CD4-positive, alpha-beta memory T cell (primary cell): ENCODE data around the gene MXRA8. TPM values are rescaled to one million over a fixed set of nuclear protein-coding genes. Genes with fewer than 3 reads are reported as not detected.
A peak's percentile ranks its signal among the peaks of the same experiment; 100 is the strongest.

ENCODE experiments used
- CTCF ChIA-PET: fragments of 350-600 bp; sonication (Branson Sonifier 250); formaldehyde crosslinking; loops from one replicate; lab custom pipeline; 2021; ENCODE audit warnings: inconsistent platforms; ENCODE audit not compliant: partially characterized antibody; lab: Charles Lee
- POLR2A ChIA-PET: fragments of 350-600 bp; sonication (Branson Sonifier 250); formaldehyde crosslinking; loops from one replicate; lab custom pipeline; 2021; ENCODE audit not compliant: partially characterized antibody; lab: Charles Lee
- DNase-seq, 5 donors: peaks; one replicate each; pipeline versions ENCODE4 v3.0.0 to v3.0.0-alpha.2; 2020 to 2022; ENCODE audit warnings: mixed read lengths in 1 of 5
- H3K27ac ChIP-seq: one replicate; pipeline ENCODE4 v1.7.0; 2013; ENCODE audit warnings: low read depth, low read length
- H3K27me3 ChIP-seq: 2 replicates; pipeline ENCODE4 v1.7.0; 2013; ENCODE audit warnings: mild to moderate bottlenecking, low read length, moderate library complexity; ENCODE audit not compliant: insufficient read depth
- H3K36me3 ChIP-seq: 2 replicates; pipeline ENCODE4 v1.7.0; 2013; ENCODE audit warnings: mild to moderate bottlenecking, low read length, moderate library complexity; ENCODE audit not compliant: insufficient read depth
- H3K4me1 ChIP-seq: 2 replicates; pipeline ENCODE4 v1.7.0; 2013; ENCODE audit warnings: mild to moderate bottlenecking, low read length, moderate library complexity; ENCODE audit not compliant: insufficient read depth
- H3K4me3 ChIP-seq, 2 donors: one replicate each; pipeline ENCODE4 v1.7.0; 2013; ENCODE audit warnings: low read length in 2 of 2, mild to moderate bottlenecking in 1 of 2
- H3K9me3 ChIP-seq, 2 donors: one replicate each; pipeline ENCODE4 v1.7.0; 2013; ENCODE audit warnings: low read length in 2 of 2, control low read depth in 1 of 2; ENCODE audit not compliant: control insufficient read depth in 1 of 2
- H3K27ac Mint-ChIP-seq, 7 donors: one replicate each; pipeline ENCODE4 v1.8.0; 2020 to 2021; ENCODE audit warnings: mixed read lengths in 7 of 7, mild to moderate bottlenecking in 6 of 7, inconsistent platforms in 3 of 7, moderate library complexity in 3 of 7
- H3K27me3 Mint-ChIP-seq, 2 donors: one replicate each; pipeline ENCODE4 v1.8.0; 2020 to 2021; ENCODE audit warnings: mixed read lengths in 2 of 2
- H3K36me3 Mint-ChIP-seq, 2 donors: one replicate each; pipeline ENCODE4 v1.8.0; 2020 to 2021; ENCODE audit warnings: mixed read lengths in 2 of 2, inconsistent platforms in 1 of 2, mild to moderate bottlenecking in 1 of 2
- H3K4me1 Mint-ChIP-seq, 4 donors: one replicate each; pipeline ENCODE4 v1.8.0; 2020 to 2021; ENCODE audit warnings: mixed read lengths in 4 of 4, mild to moderate bottlenecking in 1 of 4
- H3K4me3 Mint-ChIP-seq, 8 donors: one replicate each; pipeline ENCODE4 v1.8.0; 2020 to 2021; ENCODE audit warnings: mixed read lengths in 8 of 8, mild to moderate bottlenecking in 7 of 8, moderate library complexity in 6 of 8, inconsistent platforms in 3 of 8
- H3K9me3 Mint-ChIP-seq, 8 donors: one replicate each; pipeline ENCODE4 v1.8.0; 2020 to 2021; ENCODE audit warnings: mixed read lengths in 8 of 8, mild to moderate bottlenecking in 5 of 8, inconsistent platforms in 3 of 8, moderate library complexity in 1 of 8
- intact Hi-C: fragments of 100-400 bp; cut with micrococcal nuclease; formaldehyde crosslinking; loops from one replicate; pipeline ENCODE4 v1.15.1; 2023
- polyA plus RNA-seq, 2 donors: library from polyadenylated mRNA; unstranded; fragments of 300-500 nt; fragmentation: Illumina TruSeq; gene quantifications; one replicate each; pipeline ENCODE4 v1.2.3, GENCODE V29; 2021
- total RNA-seq, 2 experiments: library from RNA; stranded (reverse); gene quantifications; one replicate each; pipeline ENCODE4 v1.2.3, GENCODE V29; 2021

Gene MXRA8, protein sequence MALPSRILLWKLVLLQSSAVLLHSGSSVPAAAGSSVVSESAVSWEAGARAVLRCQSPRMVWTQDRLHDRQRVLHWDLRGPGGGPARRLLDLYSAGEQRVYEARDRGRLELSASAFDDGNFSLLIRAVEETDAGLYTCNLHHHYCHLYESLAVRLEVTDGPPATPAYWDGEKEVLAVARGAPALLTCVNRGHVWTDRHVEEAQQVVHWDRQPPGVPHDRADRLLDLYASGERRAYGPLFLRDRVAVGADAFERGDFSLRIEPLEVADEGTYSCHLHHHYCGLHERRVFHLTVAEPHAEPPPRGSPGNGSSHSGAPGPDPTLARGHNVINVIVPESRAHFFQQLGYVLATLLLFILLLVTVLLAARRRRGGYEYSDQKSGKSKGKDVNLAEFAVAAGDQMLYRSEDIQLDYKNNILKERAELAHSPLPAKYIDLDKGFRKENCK
- total RNA-seq = under 1 TPM in 1 of 2 experiments, not detected in 1; 0.35 TPM
- under 1 TPM in 1 of 2 donors, not detected in 1; 0.57 TPM for polyA plus RNA-seq

DNA sequence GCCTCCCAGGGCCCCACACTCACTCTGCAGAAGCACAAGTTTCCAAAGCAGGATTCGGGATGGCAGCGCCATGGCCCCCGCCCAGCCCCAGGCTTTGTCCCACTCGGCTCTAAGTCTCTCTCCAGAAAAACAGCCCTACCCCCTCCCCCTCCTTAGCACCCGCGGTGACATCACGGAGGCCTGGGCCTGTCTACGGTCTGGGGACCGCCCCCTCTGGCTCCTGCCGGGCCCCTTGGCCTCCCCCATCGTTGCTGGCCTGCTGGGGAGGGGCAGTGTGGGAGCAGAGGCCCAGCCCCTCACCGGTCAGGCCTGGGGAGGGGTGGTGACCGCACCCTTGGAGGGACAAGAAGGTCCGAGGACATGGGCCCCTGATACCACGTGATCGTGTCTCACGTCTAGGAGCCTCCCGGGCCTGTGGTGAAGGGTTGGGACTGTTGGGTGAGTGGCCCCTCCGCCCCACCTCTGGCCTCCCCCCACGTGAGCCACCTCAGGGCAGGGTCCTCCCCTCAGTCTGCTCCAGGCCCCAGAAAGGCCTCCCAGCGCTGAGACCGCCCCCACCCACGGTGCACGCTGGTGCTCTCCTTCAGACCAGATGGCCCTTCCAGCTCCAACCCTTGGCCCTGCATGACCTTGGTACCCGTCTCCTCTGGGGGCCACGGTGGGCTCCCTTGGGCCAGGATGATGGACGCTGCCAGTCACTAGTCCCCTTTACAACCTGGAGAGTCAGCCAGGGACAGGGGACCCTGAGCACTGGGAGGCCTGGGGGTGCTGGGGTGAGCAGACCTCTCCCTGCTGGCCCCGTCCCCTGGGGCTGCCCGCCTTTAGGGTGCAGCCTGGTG, at the start of gene MXRA8:
MXRA8 (minus strand) TSS at position 123 of the 839 bp plus-strand sequence; CDS start at position 72, 51 bp downstream.
- no peaks in the 10 kb centered on the region for H3K36me3 ChIP-seq
- Mint-ChIP-seq H3K9me3 (no peaks in the 10 kb centered on the region), H3K27ac (peak within 1 kb of the TSS in 5 of 7 donors; percentile 11 to 70 (median 29)), H3K27me3 (peaks cover 3 to 8% of the 10 kb centered on the region in 2 donors), H3K36me3 (no peaks in the 10 kb centered on the region), H3K4me1 (peaks cover 6 to 14% (median 8%) of the 10 kb centered on the region in 4 donors), H3K4me3 (peak within 1 kb of the TSS in 5 of 8 donors; percentile 16 to 61 (median 38))
- ChIA-PET POLR2A (interaction anchor here (0.6 kb wide), 1 partner anchor 13 kb away, joined by 3 read pairs; no protein-coding TSS in a partner anchor), CTCF (no interaction called here)
- intact Hi-C loops = no loop called here
- no peaks in the 10 kb centered on the region for H3K27me3 ChIP-seq
- H3K4me1 ChIP-seq = peaks cover 23% of the 10 kb centered on the region
- no peak within 1 kb of the TSS for H3K27ac ChIP-seq
- no peaks in the 10 kb centered on the region for H3K9me3 ChIP-seq
- H3K4me3 ChIP-seq = no peak within 1 kb of the TSS
- DNase-seq = no peak

DNA sequence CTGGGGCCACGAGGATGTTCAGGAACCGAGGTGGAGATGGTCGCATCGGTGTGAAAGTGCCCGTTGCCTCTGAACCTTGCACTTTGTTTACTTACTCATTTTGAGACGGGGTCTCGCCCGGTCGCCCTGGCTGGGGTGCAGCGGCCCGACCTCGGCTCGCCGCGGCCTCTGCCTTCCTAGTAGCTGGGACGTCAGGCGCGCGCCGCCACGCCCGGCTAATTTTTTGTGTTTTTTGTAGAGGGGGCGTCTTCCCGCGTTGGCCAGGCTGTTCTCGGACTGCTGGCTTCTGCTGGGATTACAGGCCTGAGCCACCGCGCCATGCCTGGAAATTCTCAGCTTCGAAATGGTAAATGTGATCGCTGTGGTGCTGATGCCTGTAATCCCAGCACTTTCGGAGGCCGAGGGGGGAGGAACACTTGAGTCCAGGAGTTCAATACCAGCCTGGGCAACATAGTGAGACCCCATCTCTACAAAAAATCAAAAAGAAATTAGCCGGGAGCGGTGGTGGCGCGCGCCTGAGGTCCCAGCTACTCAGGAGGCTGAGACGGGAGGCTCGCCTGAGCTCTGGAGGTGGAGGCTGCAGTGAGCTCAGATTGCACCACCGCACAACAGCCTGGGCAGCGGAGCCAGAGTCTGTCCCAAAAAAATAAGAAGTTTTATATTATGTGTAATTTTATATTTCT, 49.4 kb upstream of the MXRA8 start:
- Mint-ChIP-seq H3K27me3 (no peaks in the 10 kb centered on the region), H3K4me1 (peaks cover 13 to 46% (median 31%) of the 10 kb centered on the region in 4 donors), H3K36me3 (peaks cover 13 to 32% of the 10 kb centered on the region in 2 donors), H3K9me3 (peaks cover 0 to 3% (median 0%) of the 10 kb centered on the region in 8 donors), H3K27ac (peak overlapping the region; percentile 57 to 88 (median 88)), H3K4me3 (peak overlapping the region; percentile 74 to 96 (median 85))
- Histone ChIP-seq H3K27ac (peak overlapping the region; percentile 93), H3K4me3 (peak overlapping the region; percentile 42 to 95), H3K9me3 (no peaks in the 10 kb centered on the region), H3K27me3 (no peaks in the 10 kb centered on the region), H3K36me3 (peaks cover 19% of the 10 kb centered on the region), H3K4me1 (peaks cover 30% of the 10 kb centered on the region)
- DNase-seq = peak in 1 of 5 donors; percentile 50
- intact Hi-C loops = loop anchor here (1.0 kb wide), 3 partner anchors 8 to 64 kb away; partner anchors contain the start of genes ATAD3B, AURKAIP1 and CCNL2
- POLR2A ChIA-PET = interaction anchor here (0.7 to 6.1 kb wide), 12 partner anchors 9 to 372 kb away, joined by 3 to 74 read pairs (median 3); partner anchors contain the start of genes AURKAIP1, CCNL2 and UBE2J2
- CTCF ChIA-PET = interaction anchor here (0.8 to 1.0 kb wide), 4 partner anchors 8 to 36 kb away, joined by 3 to 4 read pairs (median 4); partner anchors contain the start of gene CCNL2

DNA sequence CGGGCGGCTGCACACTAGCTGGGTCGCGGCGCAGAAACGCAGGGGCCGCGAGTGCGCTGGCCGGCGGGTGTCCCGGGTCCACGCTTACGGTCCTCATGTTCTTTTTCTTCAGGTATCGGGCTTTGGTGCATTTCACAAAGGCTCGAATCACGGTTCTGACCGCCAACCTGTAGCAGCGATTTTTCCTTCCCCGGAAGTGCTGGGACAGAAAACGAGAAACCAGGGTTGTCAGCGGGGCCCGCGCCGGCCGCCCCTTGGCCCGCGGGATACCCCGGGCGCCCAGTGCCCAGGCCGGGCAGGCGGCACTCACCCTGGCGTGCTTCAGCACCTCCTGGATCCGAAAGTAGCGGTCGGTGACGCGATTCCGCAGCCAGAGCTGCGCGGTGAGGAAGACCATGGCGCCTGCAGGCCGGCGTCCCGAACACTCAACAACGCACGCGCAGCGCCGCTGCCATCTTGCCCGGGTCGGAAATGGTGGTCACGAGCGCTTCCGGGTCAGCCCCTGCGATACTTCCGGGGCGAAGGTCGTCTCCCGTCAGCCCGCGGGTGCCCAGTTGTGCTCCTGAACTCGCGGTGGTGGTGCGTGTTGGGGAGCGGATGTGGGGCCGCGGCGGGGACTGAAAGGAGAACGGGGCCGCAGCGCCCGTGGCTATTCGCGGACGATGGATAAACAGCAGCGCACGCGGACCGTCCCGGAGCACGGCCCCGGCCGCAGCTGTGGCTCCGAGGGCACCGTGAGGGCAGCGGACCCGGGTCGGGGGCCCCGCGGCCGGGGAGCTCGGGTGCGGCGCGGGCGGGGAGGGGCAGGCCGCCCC, 48.7 kb upstream of the MXRA8 start, which contains the start of gene MRPL20:
MRPL20 (minus strand) TSS at position 473 of the 815 bp plus-strand sequence; CDS start at position 397, 76 bp downstream.
- peak within 1 kb of the TSS; percentile 90 to 96 (median 94) for H3K4me3 Mint-ChIP-seq
- H3K27me3 Mint-ChIP-seq = no peaks in the 10 kb centered on the region
- Histone ChIP-seq H3K27me3 (no peaks in the 10 kb centered on the region), H3K9me3 (no peaks in the 10 kb centered on the region), H3K27ac (peak within 1 kb of the TSS; percentile 93), H3K36me3 (peaks cover 23% of the 10 kb centered on the region), H3K4me3 (peak within 1 kb of the TSS; percentile 76 to 95), H3K4me1 (peaks cover 30% of the 10 kb centered on the region)
- intact Hi-C loops = loop anchor here (1.0 kb wide), 3 partner anchors 8 to 64 kb away; partner anchors contain the start of genes ATAD3B, AURKAIP1 and CCNL2
- POLR2A ChIA-PET = interaction anchor here (0.6 to 6.1 kb wide), 14 partner anchors 8 to 512 kb away, joined by 3 to 74 read pairs (median 3); partner anchors contain the start of genes AURKAIP1, CCNL2 and UBE2J2
- CTCF ChIA-PET = interaction anchor here (0.8 to 1.3 kb wide), 4 partner anchors 8 to 35 kb away, joined by 3 to 4 read pairs (median 4); partner anchors contain the start of gene CCNL2
- peak; percentile 93 to 96 (median 95) for DNase-seq
- H3K4me1 Mint-ChIP-seq = peaks cover 13 to 51% (median 33%) of the 10 kb centered on the region in 4 donors
- peaks cover 19 to 37% of the 10 kb centered on the region in 2 donors for H3K36me3 Mint-ChIP-seq
- H3K9me3 Mint-ChIP-seq = peaks cover 0 to 3% (median 0%) of the 10 kb centered on the region in 8 donors
- peak within 1 kb of the TSS; percentile 80 to 97 (median 95) for H3K27ac Mint-ChIP-seq

DNA sequence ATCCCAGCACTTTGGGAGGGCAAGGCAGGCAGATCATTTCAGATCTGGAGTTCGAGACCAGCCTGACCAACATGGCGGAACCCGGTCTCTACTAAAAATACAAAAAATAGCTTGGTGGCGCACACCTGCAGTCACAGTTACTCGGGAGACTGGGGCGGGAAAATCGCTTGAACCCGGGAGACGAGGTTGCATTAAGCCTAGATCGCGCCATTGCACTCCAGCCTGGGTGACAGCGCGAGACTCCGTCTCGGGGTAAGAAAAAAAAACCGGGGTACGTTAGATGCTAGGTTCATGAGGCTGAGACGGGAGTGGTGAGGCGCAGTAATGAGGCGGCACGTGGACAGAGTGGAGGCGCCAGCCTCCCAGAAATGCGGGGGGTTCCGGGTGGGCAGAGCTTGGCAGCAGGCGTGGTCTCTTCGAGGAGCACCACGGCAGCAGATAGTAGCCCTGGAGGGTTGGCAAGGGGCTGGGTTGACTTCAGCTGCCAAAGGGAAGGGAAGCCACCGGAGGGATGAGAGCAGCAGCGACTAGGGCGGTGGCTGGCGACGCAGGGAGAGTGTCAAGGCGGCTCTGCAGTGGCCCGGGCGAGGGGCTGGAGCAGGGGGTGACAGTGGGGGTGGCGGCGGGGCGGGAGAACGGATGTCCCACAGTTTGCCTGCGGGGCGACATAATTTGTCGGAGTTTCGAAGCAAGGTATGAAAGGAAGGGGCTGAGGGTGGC, 47.9 kb upstream of the MXRA8 start:
- peak overlapping the region; percentile 76 to 95 for H3K4me3 ChIP-seq
- H3K9me3 ChIP-seq = no peaks in the 10 kb centered on the region
- H3K4me1 Mint-ChIP-seq = peaks cover 12 to 58% (median 38%) of the 10 kb centered on the region in 4 donors
- H3K27ac Mint-ChIP-seq = peak overlapping the region; percentile 80 to 97 (median 93)
- DNase-seq = no peak
- no peaks in the 10 kb centered on the region for H3K27me3 ChIP-seq
- H3K4me1 ChIP-seq = peaks cover 33% of the 10 kb centered on the region
- intact Hi-C loops = no loop called here
- no peaks in the 10 kb centered on the region for H3K27me3 Mint-ChIP-seq
- CTCF ChIA-PET = interaction anchor here (0.9 to 1.7 kb wide), 4 partner anchors 9 to 35 kb away, joined by 3 to 5 read pairs (median 4); partner anchors contain the start of gene AURKAIP1
- H3K9me3 Mint-ChIP-seq = peaks cover 0 to under 1% (median 0%) of the 10 kb centered on the region in 8 donors
- peaks cover 31% of the 10 kb centered on the region for H3K36me3 ChIP-seq
- peak overlapping the region; percentile 90 to 96 (median 94) for H3K4me3 Mint-ChIP-seq
- POLR2A ChIA-PET = interaction anchor here (0.6 to 6.1 kb wide), 8 partner anchors 8 to 512 kb away, joined by 3 to 74 read pairs (median 3); partner anchors contain the start of genes AURKAIP1 and CCNL2
- peaks cover 25 to 44% of the 10 kb centered on the region in 2 donors for H3K36me3 Mint-ChIP-seq
- peak overlapping the region; percentile 93 for H3K27ac ChIP-seq

DNA sequence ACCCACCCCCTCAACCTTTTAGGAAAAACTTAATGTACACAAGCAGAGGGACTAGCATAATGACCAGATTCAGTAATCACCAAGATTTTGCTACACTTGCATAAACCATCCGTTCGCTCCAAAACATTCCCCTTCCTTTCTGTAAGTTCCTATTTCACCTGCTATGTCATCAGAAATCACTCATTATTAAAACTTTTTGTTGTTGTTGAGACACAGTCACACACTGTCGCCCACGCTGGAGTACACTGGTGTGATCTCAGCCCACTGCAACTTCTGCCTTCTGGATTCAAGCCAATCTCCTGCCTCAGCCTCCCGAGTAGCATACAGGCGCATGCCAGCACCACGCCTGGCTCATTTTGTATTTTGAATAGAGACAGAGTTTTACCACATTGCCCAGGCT, 45.3 kb upstream of the MXRA8 start:
- H3K4me1 ChIP-seq = peaks cover 41% of the 10 kb centered on the region
- POLR2A ChIA-PET = no interaction called here
- Mint-ChIP-seq H3K27ac (peak overlapping the region in 6 of 7 donors; percentile 18 to 89 (median 60)), H3K9me3 (peaks cover 0 to 3% (median 0%) of the 10 kb centered on the region in 8 donors), H3K27me3 (no peaks in the 10 kb centered on the region), H3K36me3 (peaks cover 28 to 55% of the 10 kb centered on the region in 2 donors), H3K4me3 (peak overlapping the region in 3 of 8 donors; percentile 39 to 62 (median 58)), H3K4me1 (peaks cover 11 to 66% (median 41%) of the 10 kb centered on the region in 4 donors)
- no peak for DNase-seq
- H3K36me3 ChIP-seq = peaks cover 40% of the 10 kb centered on the region
- H3K4me3 ChIP-seq = no peak overlapping the region
- intact Hi-C loops = no loop called here
- no peaks in the 10 kb centered on the region for H3K9me3 ChIP-seq
- H3K27me3 ChIP-seq = no peaks in the 10 kb centered on the region
- CTCF ChIA-PET = interaction anchor here (0.7 kb wide), 1 partner anchor 33 kb away, joined by 3 read pairs; no protein-coding TSS in a partner anchor
- H3K27ac ChIP-seq = no peak overlapping the region
